Lung (tissue), 12 donors: Measurements from ENCODE around the gene AOAH. TPM values are rescaled to one million over a fixed set of nuclear protein-coding genes. Genes with fewer than 3 reads are reported as not detected.

Source experiments
- ATAC-seq: fragments of 200-7000 bp; cut with Tn5 transposase; one replicate; pipeline ENCODE4 v1.9.1; 2020; ENCODE audit warnings: moderate number of reproducible peaks; ENCODE audit not compliant: insufficient read depth, low FRiP score
- DNase-seq, 3 donors: peaks; one replicate each; pipeline ENCODE4 v3.0.0-alpha.2; 2013 to 2017
- H3K27ac ChIP-seq, 2 donors: one replicate each; pipeline ENCODE4 v1.5.1; 2013; ENCODE audit warnings: mild to moderate bottlenecking in 2 of 2, moderate library complexity in 2 of 2, control low read depth in 1 of 2, inconsistent platforms in 1 of 2, low read depth in 1 of 2, low read length in 1 of 2
- H3K27me3 ChIP-seq, 3 donors: one replicate each; pipeline ENCODE4 v1.5.1; 2013; ENCODE audit warnings: low read length in 2 of 3; ENCODE audit not compliant: control insufficient read depth in 3 of 3, insufficient read depth in 3 of 3
- H3K36me3 ChIP-seq, 4 donors: one replicate each; pipeline ENCODE4 v1.5.1; 2013; ENCODE audit warnings: low read length in 4 of 4, mild to moderate bottlenecking in 1 of 4, moderate library complexity in 1 of 4; ENCODE audit not compliant: control insufficient read depth in 4 of 4, insufficient read depth in 4 of 4
- H3K4me1 ChIP-seq, 5 donors: one replicate each; pipeline ENCODE4 v1.5.1; 2013; ENCODE audit warnings: low read length in 5 of 5, mild to moderate bottlenecking in 2 of 5, moderate library complexity in 1 of 5; ENCODE audit not compliant: control insufficient read depth in 5 of 5, insufficient read depth in 5 of 5
- H3K4me3 ChIP-seq: one replicate; pipeline ENCODE4 v1.5.1; 2013; ENCODE audit warnings: mild to moderate bottlenecking, control low read depth, moderate library complexity
- H3K9ac ChIP-seq, 2 donors: one replicate each; pipeline ENCODE4 v1.5.1; 2013; ENCODE audit warnings: low read length in 2 of 2, control low read depth in 1 of 2; ENCODE audit not compliant: insufficient read depth in 1 of 2
- H3K9me3 ChIP-seq, 4 donors: one replicate each; pipeline ENCODE4 v1.5.1; 2013; ENCODE audit warnings: low read length in 3 of 4, mild to moderate bottlenecking in 1 of 4, moderate library complexity in 1 of 4; ENCODE audit not compliant: control insufficient read depth in 4 of 4, insufficient read depth in 3 of 4
- WGBS, 2 donors: extraction: QIAGEN DNeasy Blood & Tissue Kit; methylation state at CpG; one replicate each; pipeline ENCODE4 v1.1.7; 2013; 5-methylcytosine and 5-hydroxymethylcytosine counted together
- polyA plus RNA-seq, 2 donors: library from polyadenylated mRNA; stranded (reverse); fragments of 200-250 nt; gene quantifications; one replicate each; pipeline ENCODE4 v1.2.1, GENCODE V29; 2013
- total RNA-seq, 2 donors: library from RNA; depleted of rRNA in 1 of 2; stranded (reverse); fragments of >200 nt in 1 of 2; gene quantifications; one replicate each; pipeline ENCODE4 v1.2.1, GENCODE V29; 2014 to 2021
- TF ChIP-seq, protein P1 (sequence below): IDR thresholded peaks from 2 replicates; pipeline ENCODE4 v1.5.1; 2012; ENCODE audit warnings: mild to moderate bottlenecking; ENCODE audit errors: control extremely low read depth, extremely low read depth
- donor health status: control.
- donor health status: control.
- donor health status: Bipolar disorder and iron deficiency.
- donor health status: healthy.
- donor health status: DM: yes; HTN: yes; CAD: no.

The AOAH gene
- total and polyA plus RNA-seq, 4 donors, result 4.7 to 36.4 (median 29.0) TPM

- ATAC-seq (no peak), DNase-seq (no peak)
- peaks cover 0 to 3% (median 0%) of the 10 kb centered on the region in 4 donors for H3K9me3 ChIP-seq
- no peak overlapping the region for H3K9ac ChIP-seq
- TF ChIP-seq, protein P1, sequence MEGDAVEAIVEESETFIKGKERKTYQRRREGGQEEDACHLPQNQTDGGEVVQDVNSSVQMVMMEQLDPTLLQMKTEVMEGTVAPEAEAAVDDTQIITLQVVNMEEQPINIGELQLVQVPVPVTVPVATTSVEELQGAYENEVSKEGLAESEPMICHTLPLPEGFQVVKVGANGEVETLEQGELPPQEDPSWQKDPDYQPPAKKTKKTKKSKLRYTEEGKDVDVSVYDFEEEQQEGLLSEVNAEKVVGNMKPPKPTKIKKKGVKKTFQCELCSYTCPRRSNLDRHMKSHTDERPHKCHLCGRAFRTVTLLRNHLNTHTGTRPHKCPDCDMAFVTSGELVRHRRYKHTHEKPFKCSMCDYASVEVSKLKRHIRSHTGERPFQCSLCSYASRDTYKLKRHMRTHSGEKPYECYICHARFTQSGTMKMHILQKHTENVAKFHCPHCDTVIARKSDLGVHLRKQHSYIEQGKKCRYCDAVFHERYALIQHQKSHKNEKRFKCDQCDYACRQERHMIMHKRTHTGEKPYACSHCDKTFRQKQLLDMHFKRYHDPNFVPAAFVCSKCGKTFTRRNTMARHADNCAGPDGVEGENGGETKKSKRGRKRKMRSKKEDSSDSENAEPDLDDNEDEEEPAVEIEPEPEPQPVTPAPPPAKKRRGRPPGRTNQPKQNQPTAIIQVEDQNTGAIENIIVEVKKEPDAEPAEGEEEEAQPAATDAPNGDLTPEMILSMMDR, result no peak
- no peaks in the 10 kb centered on the region for H3K36me3 ChIP-seq
- WGBS, 2 donors, result 84 to 91% methylated on average over 5 of the region's 5 CpGs
- no peak overlapping the region for H3K4me3 ChIP-seq
- H3K4me1 ChIP-seq, result no peaks in the 10 kb centered on the region
- no peaks in the 10 kb centered on the region for H3K27me3 ChIP-seq
- no peak overlapping the region for H3K27ac ChIP-seq
Measured at GRCh38 chr7:36712015-36712414, 12.3 kb downstream of the AOAH start.

DNA sequence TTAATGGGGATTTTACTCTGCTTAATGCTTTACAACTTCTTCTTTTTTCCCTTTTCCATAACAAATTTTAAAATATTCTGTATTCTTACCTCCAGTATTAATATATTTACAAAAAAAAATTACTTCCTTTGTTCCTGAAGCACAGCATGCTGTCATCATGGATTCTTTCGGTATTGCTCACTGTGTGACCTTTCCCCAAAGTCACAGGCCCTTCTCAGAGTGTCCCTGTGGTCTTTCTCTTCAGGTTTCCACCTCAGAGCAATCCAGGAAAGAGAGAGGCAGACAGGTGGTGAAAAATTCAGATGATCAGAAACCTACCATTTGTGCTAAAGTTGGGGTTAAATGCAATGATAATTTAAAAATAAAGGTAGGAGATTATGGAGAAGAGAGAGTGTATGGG, 13.0 kb downstream of the AOAH start:
- Histone ChIP-seq H3K4me3 (no peak overlapping the region), H3K27ac (no peak overlapping the region), H3K9ac (no peak overlapping the region), H3K36me3 (no peaks in the 10 kb centered on the region), H3K4me1 (no peaks in the 10 kb centered on the region), H3K9me3 (peaks cover 0 to 3% (median 1%) of the 10 kb centered on the region in 4 donors), H3K27me3 (no peaks in the 10 kb centered on the region)
- ATAC-seq, result no peak
- TF ChIP-seq, protein P1, result no peak
- DNase-seq, result no peak
- 86 to 92% methylated on average over 1 of the region's 1 CpG for WGBS, 2 donors

GRCh38 chr7:36710186-36710791, 14.0 kb downstream of the AOAH start:
- no peak for DNase-seq

More at GRCh38 chr7:36710186-36710791, 14.0 kb downstream of the AOAH start:
- H3K9ac ChIP-seq, result no peak overlapping the region
- TF ChIP-seq, protein P1, result no peak
- ATAC-seq, result no peak
- no peaks in the 10 kb centered on the region for H3K36me3 ChIP-seq
- H3K4me3 ChIP-seq, result no peak overlapping the region
- H3K27ac ChIP-seq, result no peak overlapping the region
- no peaks in the 10 kb centered on the region for H3K27me3 ChIP-seq
- H3K4me1 ChIP-seq, result no peaks in the 10 kb centered on the region
- peaks cover 0 to 5% (median 1%) of the 10 kb centered on the region in 4 donors for H3K9me3 ChIP-seq
- WGBS, 2 donors, result 63 to 75% methylated on average over 3 of the region's 3 CpGs
